Liver (tissue), 9 donors: Measurements from ENCODE around the gene ERVFRD-1. TPM values are rescaled to one million over a fixed set of nuclear protein-coding genes. Genes with fewer than 3 reads are reported as not detected.

Source experiments
- DNase-seq: peaks from one replicate; pipeline ENCODE4 v3.0.0-alpha.2; 2017; ENCODE audit warnings: low spot score
- H3K27ac ChIP-seq, 2 donors: one replicate each; pipeline ENCODE4 v1.7.0; 2013; ENCODE audit warnings: inconsistent platforms in 2 of 2, low read length in 2 of 2, control low read depth in 1 of 2, low read depth in 1 of 2, mild to moderate bottlenecking in 1 of 2
- H3K27me3 ChIP-seq, 4 donors: one replicate each; pipeline versions ENCODE4 v1.6.1 to v1.7.0; 2013; ENCODE audit warnings: low read length in 3 of 4, inconsistent platforms in 1 of 4, mild to moderate bottlenecking in 1 of 4, moderate library complexity in 1 of 4; ENCODE audit not compliant: control insufficient read depth in 4 of 4, insufficient read depth in 4 of 4
- H3K36me3 ChIP-seq, 4 donors: one replicate each; pipeline versions ENCODE4 v1.6.1 to v1.7.0; 2013; ENCODE audit warnings: low read length in 3 of 4, mild to moderate bottlenecking in 3 of 4, low read depth in 1 of 4, moderate library complexity in 1 of 4; ENCODE audit not compliant: control insufficient read depth in 4 of 4, insufficient read depth in 3 of 4
- H3K4me1 ChIP-seq, 4 donors: one replicate each; pipeline versions ENCODE4 v1.6.1 to v1.7.0; 2013; ENCODE audit warnings: low read length in 3 of 4, mild to moderate bottlenecking in 3 of 4, moderate library complexity in 1 of 4; ENCODE audit not compliant: control insufficient read depth in 4 of 4, insufficient read depth in 4 of 4
- H3K4me3 ChIP-seq, 3 donors: one replicate each; pipeline versions ENCODE4 v1.6.1 to v1.7.0; 2013; ENCODE audit warnings: low read length in 3 of 3, control low read depth in 1 of 3, low read depth in 1 of 3, mild to moderate bottlenecking in 1 of 3
- H3K9ac ChIP-seq, 2 donors: one replicate each; pipeline ENCODE4 v1.7.0; 2013; ENCODE audit warnings: low read length in 2 of 2, mild to moderate bottlenecking in 2 of 2, moderate library complexity in 2 of 2, control low read depth in 1 of 2, low read depth in 1 of 2
- H3K9me3 ChIP-seq, 4 donors: one replicate each; pipeline versions ENCODE4 v1.6.1 to v1.7.0; 2013; ENCODE audit warnings: low read length in 3 of 4; ENCODE audit not compliant: control insufficient read depth in 4 of 4
- EGR1 ChIP-seq, 2 donors: IDR thresholded peaks; 2 replicates each; pipeline ENCODE4 v1.6.1; 2016 to 2018; ENCODE audit warnings: antibody characterized with exemption in 2 of 2, low read depth in 2 of 2
- FOXA1 ChIP-seq: IDR thresholded peaks from 2 replicates; pipeline ENCODE4 v1.6.1; 2016; ENCODE audit warnings: antibody characterized with exemption
- FOXA2 ChIP-seq: IDR thresholded peaks from 2 replicates; pipeline ENCODE4 v1.6.1; 2016; ENCODE audit warnings: antibody characterized with exemption
- GABPA ChIP-seq, 2 donors: IDR thresholded peaks in 1 of 2; conservative IDR thresholded peaks in 1 of 2; 2 replicates each; pipeline ENCODE4 v1.6.1; 2016; ENCODE audit warnings: antibody characterized with exemption in 2 of 2, mild to moderate bottlenecking in 1 of 2, moderate library complexity in 1 of 2
- HNF4A ChIP-seq, 2 donors: conservative IDR thresholded peaks; 2 replicates each; pipeline ENCODE4 v1.6.1; 2016; ENCODE audit warnings: antibody characterized with exemption in 2 of 2, mild to moderate bottlenecking in 2 of 2
- HNF4G ChIP-seq: IDR thresholded peaks from 2 replicates; pipeline ENCODE4 v1.6.1; 2016; ENCODE audit warnings: antibody characterized with exemption
- JUND ChIP-seq, 2 donors: IDR thresholded peaks; 2 replicates each; pipeline ENCODE4 v1.6.1; 2016; ENCODE audit warnings: antibody characterized with exemption in 2 of 2
- NR2F2 ChIP-seq: IDR thresholded peaks from 2 replicates; pipeline ENCODE4 v1.6.1; 2016; ENCODE audit warnings: antibody characterized with exemption
- RAD21 ChIP-seq, 2 donors: IDR thresholded peaks; 2 replicates each; pipeline ENCODE4 v1.6.1; 2016; ENCODE audit warnings: antibody characterized with exemption in 2 of 2, mild to moderate bottlenecking in 2 of 2
- RXRA ChIP-seq, 2 donors: IDR thresholded peaks; 2 replicates each; pipeline ENCODE4 v1.6.1; 2017 to 2018; ENCODE audit warnings: antibody characterized with exemption in 2 of 2, mild to moderate bottlenecking in 1 of 2
- SP1 ChIP-seq: IDR thresholded peaks from 2 replicates; pipeline ENCODE4 v1.6.1; 2018; ENCODE audit warnings: antibody characterized with exemption, mild to moderate bottlenecking
- TAF1 ChIP-seq: conservative IDR thresholded peaks from 2 replicates; pipeline ENCODE4 v1.6.1; 2016; ENCODE audit warnings: antibody characterized with exemption, mild to moderate bottlenecking
- YY1 ChIP-seq: IDR thresholded peaks from 2 replicates; pipeline ENCODE4 v1.6.1; 2016; ENCODE audit warnings: antibody characterized with exemption, mild to moderate bottlenecking
- WGBS: extraction: QIAGEN DNeasy Blood & Tissue Kit; methylation state at CpG from one replicate; pipeline ENCODE4 v1.1.7; 2013; 5-methylcytosine and 5-hydroxymethylcytosine counted together
- polyA plus RNA-seq, 2 donors: library from polyadenylated mRNA; stranded (reverse) in 1 of 2; unstranded in 1 of 2; fragments of 200-250 nt in 1 of 2; fragments of >200 nt in 1 of 2; fragmentation: Nextera tagmentation in 1 of 2; extraction: Ambion mirVana in 1 of 2; gene quantifications; one replicate each; pipeline versions ENCODE4 v1.2.1 to v1.2.3, GENCODE V29; 2013 to 2015
- total RNA-seq, 2 donors: library from RNA; depleted of rRNA; stranded (reverse); fragments of >200 nt; gene quantifications; one replicate each; pipeline ENCODE4 v1.2.3, GENCODE V29; 2014
- TF ChIP-seq, protein P1 (sequence below): IDR thresholded peaks from 2 replicates; pipeline ENCODE4 v1.6.1; 2016; ENCODE audit warnings: antibody characterized with exemption, mild to moderate bottlenecking
- TF ChIP-seq, protein P2 (sequence below): fragments of 150-350 bp; IDR thresholded peaks from 2 replicates; pipeline ENCODE4 v1.5.1; 2017; ENCODE audit warnings: improper control_type of control experiment, low read depth, low read length; ENCODE audit not compliant: missing input control
- TF ChIP-seq, protein P3 (sequence below): IDR thresholded peaks from 2 replicates; pipeline ENCODE4 v1.6.1; 2016; ENCODE audit warnings: antibody characterized with exemption
- TF ChIP-seq, protein P4 (sequence below): IDR thresholded peaks from 2 replicates; pipeline ENCODE4 v1.6.1; 2016; ENCODE audit warnings: antibody characterized with exemption
- TF ChIP-seq, protein P5 (sequence below): IDR thresholded peaks from 2 replicates; pipeline ENCODE4 v1.6.1; 2016; ENCODE audit warnings: antibody characterized with exemption
- donor health status: healthy.
- donor health status: healthy.
- donor health status: healthy.
- donor health status: healthy.
- donor health status: healthy.

The ERVFRD-1 gene
- total and polyA plus RNA-seq, 4 donors, result 0.07 to 0.28 (median 0.14) TPM; not detected in 1

DNA sequence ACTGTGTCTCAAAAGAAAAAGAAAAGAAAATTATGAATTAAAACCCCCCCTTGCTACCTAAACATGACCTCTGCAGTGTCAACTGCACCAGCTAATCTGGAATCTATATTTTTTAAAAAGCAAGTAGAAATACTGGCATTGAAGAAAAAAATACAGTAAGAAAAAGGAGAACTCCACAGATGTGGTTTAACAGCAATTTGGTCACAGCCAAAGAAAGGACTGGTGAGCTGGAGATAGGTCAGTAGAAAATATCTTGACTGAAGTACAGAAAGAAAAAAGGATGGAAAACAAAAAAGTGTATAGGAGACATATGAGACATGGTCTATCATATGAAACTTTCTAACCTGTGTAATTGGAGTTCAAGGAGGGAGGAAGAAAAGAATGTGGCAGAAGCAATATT, 44.1 kb upstream of the ERVFRD-1 start:
- TF ChIP-seq NR2F2 (no peak), HNF4G (no peak), FOXA1 (no peak)
- TF ChIP-seq, protein P1, sequence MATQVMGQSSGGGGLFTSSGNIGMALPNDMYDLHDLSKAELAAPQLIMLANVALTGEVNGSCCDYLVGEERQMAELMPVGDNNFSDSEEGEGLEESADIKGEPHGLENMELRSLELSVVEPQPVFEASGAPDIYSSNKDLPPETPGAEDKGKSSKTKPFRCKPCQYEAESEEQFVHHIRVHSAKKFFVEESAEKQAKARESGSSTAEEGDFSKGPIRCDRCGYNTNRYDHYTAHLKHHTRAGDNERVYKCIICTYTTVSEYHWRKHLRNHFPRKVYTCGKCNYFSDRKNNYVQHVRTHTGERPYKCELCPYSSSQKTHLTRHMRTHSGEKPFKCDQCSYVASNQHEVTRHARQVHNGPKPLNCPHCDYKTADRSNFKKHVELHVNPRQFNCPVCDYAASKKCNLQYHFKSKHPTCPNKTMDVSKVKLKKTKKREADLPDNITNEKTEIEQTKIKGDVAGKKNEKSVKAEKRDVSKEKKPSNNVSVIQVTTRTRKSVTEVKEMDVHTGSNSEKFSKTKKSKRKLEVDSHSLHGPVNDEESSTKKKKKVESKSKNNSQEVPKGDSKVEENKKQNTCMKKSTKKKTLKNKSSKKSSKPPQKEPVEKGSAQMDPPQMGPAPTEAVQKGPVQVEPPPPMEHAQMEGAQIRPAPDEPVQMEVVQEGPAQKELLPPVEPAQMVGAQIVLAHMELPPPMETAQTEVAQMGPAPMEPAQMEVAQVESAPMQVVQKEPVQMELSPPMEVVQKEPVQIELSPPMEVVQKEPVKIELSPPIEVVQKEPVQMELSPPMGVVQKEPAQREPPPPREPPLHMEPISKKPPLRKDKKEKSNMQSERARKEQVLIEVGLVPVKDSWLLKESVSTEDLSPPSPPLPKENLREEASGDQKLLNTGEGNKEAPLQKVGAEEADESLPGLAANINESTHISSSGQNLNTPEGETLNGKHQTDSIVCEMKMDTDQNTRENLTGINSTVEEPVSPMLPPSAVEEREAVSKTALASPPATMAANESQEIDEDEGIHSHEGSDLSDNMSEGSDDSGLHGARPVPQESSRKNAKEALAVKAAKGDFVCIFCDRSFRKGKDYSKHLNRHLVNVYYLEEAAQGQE, result no peak
- Histone ChIP-seq H3K36me3 (no peaks in the 10 kb centered on the region), H3K4me3 (no peak overlapping the region), H3K27me3 (no peaks in the 10 kb centered on the region), H3K9me3 (no peaks in the 10 kb centered on the region), H3K4me1 (no peaks in the 10 kb centered on the region), H3K27ac (no peak overlapping the region), H3K9ac (no peak overlapping the region)
- no peak for DNase-seq

DNA sequence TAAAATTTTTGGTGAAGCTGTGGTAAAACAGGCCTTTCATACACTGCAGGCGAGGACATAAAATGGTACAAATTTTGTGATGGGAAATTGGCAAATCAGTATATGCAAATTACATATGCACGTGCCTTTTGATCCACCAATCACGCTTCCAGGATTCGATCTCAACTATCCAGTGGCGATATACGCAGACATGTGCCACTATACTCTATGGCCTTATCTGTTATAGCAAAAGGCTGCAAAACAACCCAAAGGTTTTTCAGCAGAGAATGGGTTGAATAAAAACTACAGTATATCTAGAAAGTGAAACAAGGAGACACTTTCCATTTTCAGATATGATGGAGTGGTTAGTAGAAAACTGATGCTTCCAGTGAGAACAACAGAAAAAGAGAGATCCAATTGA, 41.9 kb upstream of the ERVFRD-1 start:
- DNase-seq, result no peak
- Histone ChIP-seq H3K27me3 (no peaks in the 10 kb centered on the region), H3K9me3 (no peaks in the 10 kb centered on the region), H3K27ac (no peak overlapping the region), H3K4me1 (no peaks in the 10 kb centered on the region), H3K36me3 (no peaks in the 10 kb centered on the region), H3K4me3 (no peak overlapping the region), H3K9ac (no peak overlapping the region)
- TF ChIP-seq YY1 (no peak), EGR1 (IDR thresholded peaks at IDR 0.05; ENCODE audit: low read depth in 2 of 2) (no peak), GABPA (IDR thresholded peaks at IDR 0.05 in 1 of 2, conservative IDR thresholded peaks at IDR 0.05 in 1 of 2) (no peak), HNF4G (no peak), JUND (IDR thresholded peaks at IDR 0.05) (no peak), TAF1 (no peak), RAD21 (IDR thresholded peaks at IDR 0.05) (no peak), NR2F2 (no peak), FOXA1 (no peak), HNF4A (conservative IDR thresholded peaks at IDR 0.05) (no peak), FOXA2 (no peak), SP1 (no peak), RXRA (IDR thresholded peaks at IDR 0.05) (no peak)
- TF ChIP-seq, protein P1, result no peak
- TF ChIP-seq, protein P2, sequence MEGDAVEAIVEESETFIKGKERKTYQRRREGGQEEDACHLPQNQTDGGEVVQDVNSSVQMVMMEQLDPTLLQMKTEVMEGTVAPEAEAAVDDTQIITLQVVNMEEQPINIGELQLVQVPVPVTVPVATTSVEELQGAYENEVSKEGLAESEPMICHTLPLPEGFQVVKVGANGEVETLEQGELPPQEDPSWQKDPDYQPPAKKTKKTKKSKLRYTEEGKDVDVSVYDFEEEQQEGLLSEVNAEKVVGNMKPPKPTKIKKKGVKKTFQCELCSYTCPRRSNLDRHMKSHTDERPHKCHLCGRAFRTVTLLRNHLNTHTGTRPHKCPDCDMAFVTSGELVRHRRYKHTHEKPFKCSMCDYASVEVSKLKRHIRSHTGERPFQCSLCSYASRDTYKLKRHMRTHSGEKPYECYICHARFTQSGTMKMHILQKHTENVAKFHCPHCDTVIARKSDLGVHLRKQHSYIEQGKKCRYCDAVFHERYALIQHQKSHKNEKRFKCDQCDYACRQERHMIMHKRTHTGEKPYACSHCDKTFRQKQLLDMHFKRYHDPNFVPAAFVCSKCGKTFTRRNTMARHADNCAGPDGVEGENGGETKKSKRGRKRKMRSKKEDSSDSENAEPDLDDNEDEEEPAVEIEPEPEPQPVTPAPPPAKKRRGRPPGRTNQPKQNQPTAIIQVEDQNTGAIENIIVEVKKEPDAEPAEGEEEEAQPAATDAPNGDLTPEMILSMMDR, result no peak
- TF ChIP-seq, protein P3, sequence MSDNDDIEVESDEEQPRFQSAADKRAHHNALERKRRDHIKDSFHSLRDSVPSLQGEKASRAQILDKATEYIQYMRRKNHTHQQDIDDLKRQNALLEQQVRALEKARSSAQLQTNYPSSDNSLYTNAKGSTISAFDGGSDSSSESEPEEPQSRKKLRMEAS, result no peak
- TF ChIP-seq, protein P4, sequence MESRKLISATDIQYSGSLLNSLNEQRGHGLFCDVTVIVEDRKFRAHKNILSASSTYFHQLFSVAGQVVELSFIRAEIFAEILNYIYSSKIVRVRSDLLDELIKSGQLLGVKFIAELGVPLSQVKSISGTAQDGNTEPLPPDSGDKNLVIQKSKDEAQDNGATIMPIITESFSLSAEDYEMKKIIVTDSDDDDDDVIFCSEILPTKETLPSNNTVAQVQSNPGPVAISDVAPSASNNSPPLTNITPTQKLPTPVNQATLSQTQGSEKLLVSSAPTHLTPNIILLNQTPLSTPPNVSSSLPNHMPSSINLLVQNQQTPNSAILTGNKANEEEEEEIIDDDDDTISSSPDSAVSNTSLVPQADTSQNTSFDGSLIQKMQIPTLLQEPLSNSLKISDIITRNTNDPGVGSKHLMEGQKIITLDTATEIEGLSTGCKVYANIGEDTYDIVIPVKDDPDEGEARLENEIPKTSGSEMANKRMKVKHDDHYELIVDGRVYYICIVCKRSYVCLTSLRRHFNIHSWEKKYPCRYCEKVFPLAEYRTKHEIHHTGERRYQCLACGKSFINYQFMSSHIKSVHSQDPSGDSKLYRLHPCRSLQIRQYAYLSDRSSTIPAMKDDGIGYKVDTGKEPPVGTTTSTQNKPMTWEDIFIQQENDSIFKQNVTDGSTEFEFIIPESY, result no peak
- TF ChIP-seq, protein P5, sequence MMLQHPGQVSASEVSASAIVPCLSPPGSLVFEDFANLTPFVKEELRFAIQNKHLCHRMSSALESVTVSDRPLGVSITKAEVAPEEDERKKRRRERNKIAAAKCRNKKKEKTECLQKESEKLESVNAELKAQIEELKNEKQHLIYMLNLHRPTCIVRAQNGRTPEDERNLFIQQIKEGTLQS, result no peak
- WGBS, result 97% methylated on average over 6 of the region's 6 CpGs
